Adrenal gland (tissue), 5 donors: ENCODE measurements around the gene ARHGEF11.

Source experiments
- POLR2A ChIP-seq, 2 donors: fragments of 450-650 bp; IDR thresholded peaks; one replicate each; pipeline ENCODE4 v1.6.1; 2017; ENCODE audit warnings: antibody characterized with exemption in 2 of 2, mild to moderate bottlenecking in 2 of 2, moderate library complexity in 1 of 2
- TF ChIP-seq, protein P1 (sequence below), 6 experiments: fragments of 450-650 bp in 4 of 6; fragments of 200-600 bp in 2 of 6; sonication (generic) in 1 of 6; IDR thresholded peaks; 1 replicate in 5 of 6; 2 replicates in 1 of 6; pipeline versions ENCODE4 v1.5.1 to v1.8.0; 2016 to 2021; ENCODE audit warnings: antibody characterized with exemption in 6 of 6, mild to moderate bottlenecking in 2 of 6, moderate library complexity in 1 of 6
- donor health status: DM: no; HTN: no; CAD: no.

DNA sequence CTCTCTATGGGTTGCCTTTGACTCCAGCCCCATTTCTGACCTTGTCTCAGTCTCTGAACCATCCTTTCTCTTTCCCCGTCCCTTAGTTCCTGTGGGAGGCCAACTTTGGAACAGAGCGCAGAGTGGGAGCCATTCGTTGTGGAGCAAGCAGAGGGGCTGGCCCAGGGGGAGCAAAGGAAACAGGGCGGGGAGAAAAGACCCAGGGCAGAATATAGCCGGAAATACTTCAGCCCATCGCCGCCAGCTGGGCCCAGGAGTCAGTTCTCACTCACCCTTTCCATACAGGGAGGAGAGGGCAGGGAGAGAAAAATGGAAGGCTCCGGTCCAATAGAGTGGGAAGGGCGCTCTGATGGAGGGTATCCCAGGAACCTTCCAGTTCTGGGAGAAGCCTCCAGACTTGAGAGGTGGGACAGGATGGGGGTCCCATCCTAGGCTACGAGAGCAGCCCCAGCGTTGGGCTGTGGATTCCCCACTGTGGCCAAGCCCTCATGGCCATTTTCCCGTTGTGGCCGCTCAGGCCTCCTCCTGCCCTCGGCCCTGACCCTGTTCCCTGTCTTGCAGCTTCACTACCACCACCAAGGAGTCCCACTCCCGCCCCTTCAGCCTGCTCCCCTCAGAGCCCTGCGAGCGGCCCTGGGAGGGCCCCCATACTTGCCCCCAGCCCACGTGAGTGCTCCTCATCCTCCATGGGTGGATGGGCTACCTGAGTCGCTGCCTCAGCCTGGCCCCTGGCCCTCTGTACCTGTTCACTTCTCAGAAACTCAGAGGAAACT, 141.2 kb downstream of the ARHGEF11 start:
- TF ChIP-seq, protein P1, sequence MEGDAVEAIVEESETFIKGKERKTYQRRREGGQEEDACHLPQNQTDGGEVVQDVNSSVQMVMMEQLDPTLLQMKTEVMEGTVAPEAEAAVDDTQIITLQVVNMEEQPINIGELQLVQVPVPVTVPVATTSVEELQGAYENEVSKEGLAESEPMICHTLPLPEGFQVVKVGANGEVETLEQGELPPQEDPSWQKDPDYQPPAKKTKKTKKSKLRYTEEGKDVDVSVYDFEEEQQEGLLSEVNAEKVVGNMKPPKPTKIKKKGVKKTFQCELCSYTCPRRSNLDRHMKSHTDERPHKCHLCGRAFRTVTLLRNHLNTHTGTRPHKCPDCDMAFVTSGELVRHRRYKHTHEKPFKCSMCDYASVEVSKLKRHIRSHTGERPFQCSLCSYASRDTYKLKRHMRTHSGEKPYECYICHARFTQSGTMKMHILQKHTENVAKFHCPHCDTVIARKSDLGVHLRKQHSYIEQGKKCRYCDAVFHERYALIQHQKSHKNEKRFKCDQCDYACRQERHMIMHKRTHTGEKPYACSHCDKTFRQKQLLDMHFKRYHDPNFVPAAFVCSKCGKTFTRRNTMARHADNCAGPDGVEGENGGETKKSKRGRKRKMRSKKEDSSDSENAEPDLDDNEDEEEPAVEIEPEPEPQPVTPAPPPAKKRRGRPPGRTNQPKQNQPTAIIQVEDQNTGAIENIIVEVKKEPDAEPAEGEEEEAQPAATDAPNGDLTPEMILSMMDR (IDR thresholded peaks at IDR 0.05) = no peak
- TF ChIP-seq POLR2A (IDR thresholded peaks at IDR 0.05) = no peak
